PFSK-1 (cell line): ENCODE measurements around the gene IFI30.

Source experiments
- FOXP2 ChIP-seq: optimal IDR thresholded peaks from 2 replicates; pipeline ENCODE3; 2011; ENCODE audit warnings: borderline replicate concordance, control low read depth, inconsistent platforms; ENCODE audit not compliant: insufficient read depth; ENCODE audit errors: extremely low read length, extremely low read depth
- POLR2AphosphoS5 ChIP-seq: IDR thresholded peaks from 2 replicates; pipeline ENCODE4 v1.6.1; 2012; ENCODE audit warnings: low read depth, mild to moderate bottlenecking, control low read depth, low read length, moderate library complexity
- REST ChIP-seq, 2 experiments: IDR thresholded peaks; 2 replicates each; pipeline versions ENCODE4 v1.6.1 to v1.8.0; 2011 to 2012; ENCODE audit warnings: low read depth in 2 of 2, low read length in 2 of 2, control low read depth in 1 of 2, inconsistent platforms in 1 of 2, mild to moderate bottlenecking in 1 of 2, moderate library complexity in 1 of 2; ENCODE audit not compliant: insufficient read depth in 1 of 2
- SIN3A ChIP-seq: IDR thresholded peaks from 2 replicates; pipeline ENCODE4 v1.6.1; 2012; ENCODE audit warnings: mild to moderate bottlenecking, low read length, moderate library complexity, borderline replicate concordance; ENCODE audit not compliant: insufficient read depth
- TAF1 ChIP-seq: IDR thresholded peaks from 2 replicates; pipeline ENCODE4 v1.6.1; 2012; ENCODE audit warnings: low read length, control low read depth, borderline replicate concordance; ENCODE audit not compliant: insufficient read depth

IFI30 gene

GRCh38 chr19:18137657-18138339 lies 35.8 kb upstream of the IFI30 start:
- TF ChIP-seq SIN3A = no peak
- TF ChIP-seq REST (IDR thresholded peaks at IDR 0.05; ENCODE audit: insufficient read depth in 1 of 2, low read depth in 2 of 2, low read length in 2 of 2) = no peak
- no peak for TF ChIP-seq TAF1

DNA sequence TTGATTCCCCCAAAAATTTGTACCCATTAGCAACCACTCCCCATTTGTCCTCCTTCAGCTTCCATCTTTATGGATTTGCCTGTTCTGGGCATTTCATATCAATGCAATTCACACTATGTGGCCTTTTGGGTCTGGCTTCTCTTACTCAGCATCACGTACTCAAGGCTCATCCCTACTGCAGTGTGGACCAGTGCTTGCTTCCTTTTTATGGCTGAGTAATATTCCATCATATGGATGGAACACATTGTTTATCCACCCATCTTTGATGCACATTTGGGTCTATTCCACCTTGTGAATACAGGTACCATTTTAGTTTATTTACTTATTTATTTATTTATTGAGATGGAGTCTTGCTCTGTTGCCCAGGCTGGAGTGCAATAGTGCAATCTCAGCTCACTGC lies 33.1 kb upstream of the IFI30 start:
- TF ChIP-seq REST (IDR thresholded peaks at IDR 0.05; ENCODE audit: insufficient read depth in 1 of 2, low read depth in 2 of 2, low read length in 2 of 2) = no peak
- no peak for TF ChIP-seq TAF1
- TF ChIP-seq FOXP2 = no peak
- no peak for TF ChIP-seq SIN3A
- no peak for TF ChIP-seq POLR2AphosphoS5

DNA sequence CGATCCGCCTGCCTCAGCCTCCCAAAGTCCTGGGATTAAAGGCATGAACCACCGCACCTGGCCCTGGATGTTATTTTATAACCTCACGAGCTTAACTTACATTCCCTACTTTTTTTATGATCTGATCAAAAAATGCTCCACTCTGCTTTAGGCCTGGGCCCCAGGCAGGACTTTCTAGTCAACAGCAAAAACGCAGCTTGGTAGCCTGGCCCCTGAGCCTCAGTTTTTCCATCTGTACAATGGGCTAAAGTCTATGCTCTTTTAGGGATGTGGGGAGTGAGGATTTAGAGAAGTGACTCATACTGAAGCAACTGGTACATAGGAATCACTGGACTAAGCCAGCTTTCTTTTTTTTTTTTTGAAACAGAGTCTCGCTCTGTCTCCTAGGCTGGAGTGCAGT lies 32.6 kb upstream of the IFI30 start:
- no peak for TF ChIP-seq REST (IDR thresholded peaks at IDR 0.05; ENCODE audit: insufficient read depth in 1 of 2, low read depth in 2 of 2, low read length in 2 of 2)
- no peak for TF ChIP-seq SIN3A
- TF ChIP-seq POLR2AphosphoS5 = no peak
- TF ChIP-seq FOXP2 = no peak
- no peak for TF ChIP-seq TAF1

DNA sequence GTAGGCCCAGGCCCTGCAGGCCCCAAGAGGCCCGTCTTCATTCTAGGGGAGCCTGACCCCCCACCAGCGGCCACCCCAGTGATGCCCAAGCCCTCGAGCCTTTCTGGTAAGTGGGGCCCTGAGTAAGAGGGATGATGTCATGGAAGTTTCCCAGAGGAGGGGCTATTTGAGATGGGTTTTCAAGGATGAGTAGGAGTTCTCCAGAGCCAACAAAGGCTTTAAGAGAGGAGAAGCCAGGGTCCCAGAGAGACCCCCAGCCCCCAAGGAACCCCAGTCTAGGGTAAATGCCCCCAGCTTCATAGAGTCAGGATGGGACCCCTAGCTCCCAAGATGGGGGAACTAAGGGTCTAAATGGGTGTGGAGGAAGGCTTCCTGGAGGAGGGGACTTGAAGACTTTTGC lies 29.7 kb upstream of the IFI30 start:
- TF ChIP-seq REST (IDR thresholded peaks at IDR 0.05; ENCODE audit: insufficient read depth in 1 of 2, low read depth in 2 of 2, low read length in 2 of 2) (no peak), SIN3A (no peak), FOXP2 (no peak), TAF1 (no peak), POLR2AphosphoS5 (no peak)

- TF ChIP-seq FOXP2 = no peak
- no peak for TF ChIP-seq REST (IDR thresholded peaks at IDR 0.05; ENCODE audit: insufficient read depth in 1 of 2, low read depth in 2 of 2, low read length in 2 of 2)
- no peak for TF ChIP-seq TAF1
- no peak for TF ChIP-seq POLR2AphosphoS5
Observed at GRCh38 chr19:18144361-18144760, 29.3 kb upstream of the IFI30 start.
